ENCODE data around the gene HOXB5. TPM values are rescaled to one million over a fixed set of nuclear protein-coding genes. Genes with fewer than 3 reads are reported as not detected.

HOXB5 gene
- 0.55 TPM for total RNA-seq

GRCh38 chr17:48593126-48593829, at the start of gene HOXB5:
TSS of gene HOXB5 (minus strand) at chr17:48593779. CDS start at chr17:48593682, 97 bp downstream.
- ATAC-seq (peak; percentile 5), DNase-seq (ENCODE audit: low spot score) (no peak)

- ATAC-seq, result no peak
- DNase-seq (ENCODE audit: low spot score), result no peak
Observed at GRCh38 chr17:48642843-48643696, 49.5 kb upstream of the HOXB5 start.

GRCh38 chr17:48642059-48642842, 48.7 kb upstream of the HOXB5 start:
- DNase-seq (ENCODE audit: low spot score), result no peak
- no peak for ATAC-seq

- ATAC-seq, result no peak
- no peak for DNase-seq (ENCODE audit: low spot score)
Observed at GRCh38 chr17:48641541-48642058, 48.0 kb upstream of the HOXB5 start.

- no peak for DNase-seq (ENCODE audit: low spot score)
- ATAC-seq, result no peak
Observed at GRCh38 chr17:48640858-48641180, 47.2 kb upstream of the HOXB5 start.

- ATAC-seq, result no peak
Observed at GRCh38 chr17:48639982-48640857, 46.6 kb upstream of the HOXB5 start.

GRCh38 chr17:48639136-48639535, 45.6 kb upstream of the HOXB5 start:
- ATAC-seq (no peak), DNase-seq (ENCODE audit: low spot score) (no peak)

More at GRCh38 chr17:48639982-48640857, 46.6 kb upstream of the HOXB5 start:
- DNase-seq (ENCODE audit: low spot score), result no peak

- no peak for ATAC-seq
- no peak for DNase-seq (ENCODE audit: low spot score)
Observed at GRCh38 chr17:48637323-48638260, 44.0 kb upstream of the HOXB5 start.

GRCh38 chr17:48636177-48637018, 42.8 kb upstream of the HOXB5 start:
- DNase-seq (ENCODE audit: low spot score), result no peak
- ATAC-seq, result peak; percentile 67

- ATAC-seq, result no peak
- no peak for DNase-seq (ENCODE audit: low spot score)
Observed at GRCh38 chr17:48634493-48635208, 41.1 kb upstream of the HOXB5 start.

GRCh38 chr17:48633266-48633677, 39.7 kb upstream of the HOXB5 start:
- ATAC-seq, result no peak
- no peak for DNase-seq (ENCODE audit: low spot score)

GRCh38 chr17:48632579-48633265, 39.1 kb upstream of the HOXB5 start:
- ATAC-seq (no peak), DNase-seq (ENCODE audit: low spot score) (no peak)

GRCh38 chr17:48631693-48632578, 38.4 kb upstream of the HOXB5 start:
- no peak for DNase-seq (ENCODE audit: low spot score)
- no peak for ATAC-seq

GRCh38 chr17:48630925-48631692, 37.5 kb upstream of the HOXB5 start:
- ATAC-seq, result no peak
- DNase-seq (ENCODE audit: low spot score), result no peak

Data from left lobe of liver (tissue), 2 donors.